H1 (cell line): ENCODE measurements around the gene PPP2R2B.

Experiments
- CTCF ChIP-seq, 3 experiments: IDR thresholded peaks; 1 replicate in 2 of 3; 2 replicates in 1 of 3; pipeline versions ENCODE4 v1.5.1 to v1.6.1; 2011; ENCODE audit warnings: low read length in 3 of 3, mild to moderate bottlenecking in 3 of 3, inconsistent platforms in 2 of 3, low read depth in 1 of 3, moderate library complexity in 1 of 3; ENCODE audit not compliant: insufficient read depth in 1 of 3; ENCODE audit errors: control extremely low read depth in 1 of 3
- KDM1A ChIP-seq: fragments of 200-600, 300-600 bp; sonication (generic); IDR thresholded peaks from 2 replicates; pipeline ENCODE4 v1.7.1; 2016; ENCODE audit warnings: mild to moderate bottlenecking, low read length, borderline replicate concordance
- POLR2A ChIP-seq, 2 experiments: IDR thresholded peaks; 1 replicate in 1 of 2; 2 replicates in 1 of 2; pipeline ENCODE4 v1.6.1; 2011; ENCODE audit warnings: low read depth in 2 of 2, low read length in 2 of 2, mild to moderate bottlenecking in 2 of 2; ENCODE audit errors: control extremely low read depth in 1 of 2

- no peak for TF ChIP-seq POLR2A (IDR thresholded peaks at IDR 0.05; ENCODE audit: control extremely low read depth in 1 of 2, low read depth in 2 of 2, low read length in 2 of 2)
- no peak for TF ChIP-seq KDM1A
- no peak for TF ChIP-seq CTCF (IDR thresholded peaks at IDR 0.05; ENCODE audit: control extremely low read depth in 1 of 3, insufficient read depth in 1 of 3, low read depth in 1 of 3, low read length in 3 of 3)
These were observed 325.1 kb downstream of the PPP2R2B start for GRCh38 chr5:146553446-146553845.
